BJ (cell line): ENCODE results near the gene CCT7. TPM values are rescaled to one million over a fixed set of nuclear protein-coding genes. Genes with fewer than 3 reads are reported as not detected.

Experiments
- CTCF ChIA-PET: fragments of 350-600 bp; formaldehyde crosslinking; extraction: SDS; loops from one replicate; lab custom pipeline; 2021; ENCODE audit warnings: antibody characterized with exemption, inconsistent platforms; lab: Yijun Ruan, JAX
- POLR2A ChIA-PET: fragments of 300-600 bp; sonication (Branson Sonifier 250); formaldehyde crosslinking; extraction: SDS; loops from one replicate; lab custom pipeline; 2021; ENCODE audit warnings: antibody characterized with exemption; lab: Charles Lee
- DNase-seq: peaks from one replicate; pipeline ENCODE4 v3.0.0-alpha.2; 2011; ENCODE audit warnings: low read depth
- H3K27me3 ChIP-seq: 2 replicates; pipeline ENCODE4 v1.6.0; 2011; ENCODE audit warnings: low read length; ENCODE audit not compliant: control insufficient read depth, insufficient read depth
- H3K36me3 ChIP-seq: 2 replicates; pipeline ENCODE4 v1.5.1; 2011; ENCODE audit warnings: low read length; ENCODE audit not compliant: control insufficient read depth, insufficient read depth
- H3K4me3 ChIP-seq: 2 replicates; pipeline ENCODE4 v1.5.1; 2011; ENCODE audit warnings: low read depth, mild to moderate bottlenecking, control low read depth, low read length
- polyA plus RNA-seq: library from polyadenylated mRNA; depleted of rRNA; stranded (reverse); fragments of >200 nt; gene quantifications from 2 replicates; pipeline ENCODE4 v1.2.3, GENCODE V29; 2011
- TF ChIP-seq, protein P1 (sequence below): IDR thresholded peaks from 2 replicates; pipeline ENCODE4 v1.5.1; 2011; ENCODE audit warnings: low read depth, mild to moderate bottlenecking, control low read depth, inconsistent platforms, low read length, moderate library complexity; ENCODE audit not compliant: insufficient read depth

Gene CCT7
- polyA plus RNA-seq, 1 experiment, result 285 TPM

GRCh38 chr2:73249636-73250035, 15.5 kb downstream of the CCT7 start:
- TF ChIP-seq, protein P1, sequence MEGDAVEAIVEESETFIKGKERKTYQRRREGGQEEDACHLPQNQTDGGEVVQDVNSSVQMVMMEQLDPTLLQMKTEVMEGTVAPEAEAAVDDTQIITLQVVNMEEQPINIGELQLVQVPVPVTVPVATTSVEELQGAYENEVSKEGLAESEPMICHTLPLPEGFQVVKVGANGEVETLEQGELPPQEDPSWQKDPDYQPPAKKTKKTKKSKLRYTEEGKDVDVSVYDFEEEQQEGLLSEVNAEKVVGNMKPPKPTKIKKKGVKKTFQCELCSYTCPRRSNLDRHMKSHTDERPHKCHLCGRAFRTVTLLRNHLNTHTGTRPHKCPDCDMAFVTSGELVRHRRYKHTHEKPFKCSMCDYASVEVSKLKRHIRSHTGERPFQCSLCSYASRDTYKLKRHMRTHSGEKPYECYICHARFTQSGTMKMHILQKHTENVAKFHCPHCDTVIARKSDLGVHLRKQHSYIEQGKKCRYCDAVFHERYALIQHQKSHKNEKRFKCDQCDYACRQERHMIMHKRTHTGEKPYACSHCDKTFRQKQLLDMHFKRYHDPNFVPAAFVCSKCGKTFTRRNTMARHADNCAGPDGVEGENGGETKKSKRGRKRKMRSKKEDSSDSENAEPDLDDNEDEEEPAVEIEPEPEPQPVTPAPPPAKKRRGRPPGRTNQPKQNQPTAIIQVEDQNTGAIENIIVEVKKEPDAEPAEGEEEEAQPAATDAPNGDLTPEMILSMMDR, result no peak
- no peak for DNase-seq
- Histone ChIP-seq H3K36me3 (peaks cover 44% of the 10 kb centered on the region), H3K4me3 (no peak overlapping the region), H3K27me3 (no peaks in the 10 kb centered on the region)
- ChIA-PET CTCF (interaction anchor here (1.1 kb wide), 1 partner anchor 15 kb away, joined by 3 read pairs; the partner anchor contains the start of gene CCT7), POLR2A (no interaction called here)

DNA sequence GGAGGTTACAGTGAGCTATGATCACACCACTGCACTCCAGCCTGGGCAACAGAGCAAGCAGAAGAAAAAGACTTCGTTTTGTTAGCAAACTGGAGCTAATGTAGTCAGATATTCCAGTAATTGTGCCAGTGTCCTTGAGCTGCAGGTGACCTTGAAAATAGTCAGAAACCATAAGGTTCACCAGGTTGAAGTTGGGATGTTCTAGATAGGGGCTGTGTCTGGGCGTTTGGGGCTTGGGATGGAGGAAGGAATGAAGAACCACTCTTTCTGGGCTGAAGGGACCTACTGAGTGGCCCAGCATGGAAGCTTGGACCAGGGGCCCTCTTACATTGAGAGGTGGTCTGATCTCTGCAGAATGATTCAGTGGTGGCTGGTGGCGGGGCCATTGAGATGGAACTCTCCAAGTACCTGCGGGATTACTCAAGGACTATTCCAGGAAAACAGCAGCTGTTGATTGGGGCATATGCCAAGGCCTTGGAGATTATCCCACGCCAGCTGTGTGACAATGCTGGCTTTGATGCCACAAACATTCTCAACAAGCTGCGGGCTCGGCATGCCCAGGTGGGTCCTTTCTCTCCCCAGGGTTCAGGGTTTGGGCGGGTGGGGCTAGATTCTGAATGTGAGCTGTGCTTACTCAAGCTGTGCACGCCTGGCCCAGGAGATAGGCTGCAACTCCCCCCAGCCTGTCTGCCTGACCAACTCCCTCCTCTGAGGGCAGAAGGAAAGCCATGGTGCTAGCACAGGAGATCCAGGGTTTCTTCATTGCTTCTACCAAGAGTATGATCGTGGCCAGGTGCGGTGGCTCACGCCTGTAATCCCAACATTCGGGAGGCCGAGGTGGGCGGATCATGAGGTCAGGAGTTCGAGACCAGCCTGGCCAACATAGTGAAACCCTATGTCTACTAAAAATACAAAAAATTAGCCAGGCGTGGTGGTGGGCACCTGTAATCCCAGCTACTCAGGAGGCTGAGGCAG, 17.1 kb downstream of the CCT7 start:
- ChIA-PET CTCF (no interaction called here), POLR2A (no interaction called here)
- no peak for DNase-seq
- no peak overlapping the region for H3K4me3 ChIP-seq
- no peaks in the 10 kb centered on the region for H3K27me3 ChIP-seq
- TF ChIP-seq, protein P1, result no peak
- H3K36me3 ChIP-seq, result peaks cover 39% of the 10 kb centered on the region

- H3K36me3 ChIP-seq, result peaks cover 37% of the 10 kb centered on the region
- ChIA-PET POLR2A (no interaction called here), CTCF (interaction anchor here (0.6 to 2.1 kb wide), 2 partner anchors 18 to 158 kb away, joined by 4 to 5 read pairs; no protein-coding TSS in a partner anchor)
Observed at GRCh38 chr2:73252238-73253027, 18.3 kb downstream of the CCT7 start.

DNA sequence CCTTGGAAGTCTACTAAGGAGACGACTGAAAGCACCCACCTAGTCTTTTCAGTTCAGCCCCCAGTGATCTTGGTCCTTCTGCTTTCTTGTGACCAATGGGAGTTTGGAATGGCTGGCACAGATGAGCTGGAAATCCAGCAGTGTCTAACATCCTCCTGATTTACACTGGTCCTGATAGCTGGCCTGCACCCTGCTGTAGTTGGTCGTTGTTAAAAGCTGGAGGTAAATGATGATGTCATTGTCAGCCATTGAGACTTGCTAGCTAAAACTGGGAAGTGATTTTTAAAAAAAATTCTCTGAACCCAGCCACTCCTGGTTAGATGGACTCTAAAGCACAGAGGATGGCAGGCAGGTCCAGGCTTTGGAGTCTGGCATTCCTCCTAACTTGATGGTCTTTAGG, 19.3 kb downstream of the CCT7 start:
- H3K27me3 ChIP-seq, result no peaks in the 10 kb centered on the region
- H3K4me3 ChIP-seq, result no peak overlapping the region
- DNase-seq, result no peak
- H3K36me3 ChIP-seq, result peaks cover 30% of the 10 kb centered on the region
- ChIA-PET CTCF (interaction anchor here (0.5 to 2.1 kb wide), 2 partner anchors 17 to 924 kb away, joined by 4 to 5 read pairs; no protein-coding TSS in a partner anchor), POLR2A (no interaction called here)
- TF ChIP-seq, protein P1, result no peak

More at GRCh38 chr2:73252238-73253027, 18.3 kb downstream of the CCT7 start:
- TF ChIP-seq, protein P1, result no peak
- Histone ChIP-seq H3K4me3 (no peak overlapping the region), H3K27me3 (no peaks in the 10 kb centered on the region)
- DNase-seq, result no peak
